Liver (tissue), 9 donors: ENCODE results near the gene SIX4. TPM values are rescaled to one million over a fixed set of nuclear protein-coding genes. Genes with fewer than 3 reads are reported as not detected.

ENCODE experiments used
- DNase-seq: peaks from one replicate; pipeline ENCODE4 v3.0.0-alpha.2; 2017; ENCODE audit warnings: low spot score
- H3K27ac ChIP-seq, 2 donors: one replicate each; pipeline ENCODE4 v1.7.0; 2013; ENCODE audit warnings: inconsistent platforms in 2 of 2, low read length in 2 of 2, control low read depth in 1 of 2, low read depth in 1 of 2, mild to moderate bottlenecking in 1 of 2
- H3K27me3 ChIP-seq, 4 donors: one replicate each; pipeline versions ENCODE4 v1.6.1 to v1.7.0; 2013; ENCODE audit warnings: low read length in 3 of 4, inconsistent platforms in 1 of 4, mild to moderate bottlenecking in 1 of 4, moderate library complexity in 1 of 4; ENCODE audit not compliant: control insufficient read depth in 4 of 4, insufficient read depth in 4 of 4
- H3K36me3 ChIP-seq, 4 donors: one replicate each; pipeline versions ENCODE4 v1.6.1 to v1.7.0; 2013; ENCODE audit warnings: low read length in 3 of 4, mild to moderate bottlenecking in 3 of 4, low read depth in 1 of 4, moderate library complexity in 1 of 4; ENCODE audit not compliant: control insufficient read depth in 4 of 4, insufficient read depth in 3 of 4
- H3K4me1 ChIP-seq, 4 donors: one replicate each; pipeline versions ENCODE4 v1.6.1 to v1.7.0; 2013; ENCODE audit warnings: low read length in 3 of 4, mild to moderate bottlenecking in 3 of 4, moderate library complexity in 1 of 4; ENCODE audit not compliant: control insufficient read depth in 4 of 4, insufficient read depth in 4 of 4
- H3K4me3 ChIP-seq, 3 donors: one replicate each; pipeline versions ENCODE4 v1.6.1 to v1.7.0; 2013; ENCODE audit warnings: low read length in 3 of 3, control low read depth in 1 of 3, low read depth in 1 of 3, mild to moderate bottlenecking in 1 of 3
- H3K9ac ChIP-seq, 2 donors: one replicate each; pipeline ENCODE4 v1.7.0; 2013; ENCODE audit warnings: low read length in 2 of 2, mild to moderate bottlenecking in 2 of 2, moderate library complexity in 2 of 2, control low read depth in 1 of 2, low read depth in 1 of 2
- H3K9me3 ChIP-seq, 4 donors: one replicate each; pipeline versions ENCODE4 v1.6.1 to v1.7.0; 2013; ENCODE audit warnings: low read length in 3 of 4; ENCODE audit not compliant: control insufficient read depth in 4 of 4
- EGR1 ChIP-seq, 2 donors: IDR thresholded peaks; 2 replicates each; pipeline ENCODE4 v1.6.1; 2016 to 2018; ENCODE audit warnings: antibody characterized with exemption in 2 of 2, low read depth in 2 of 2
- FOXA1 ChIP-seq: IDR thresholded peaks from 2 replicates; pipeline ENCODE4 v1.6.1; 2016; ENCODE audit warnings: antibody characterized with exemption
- FOXA2 ChIP-seq: IDR thresholded peaks from 2 replicates; pipeline ENCODE4 v1.6.1; 2016; ENCODE audit warnings: antibody characterized with exemption
- GABPA ChIP-seq, 2 donors: IDR thresholded peaks in 1 of 2; conservative IDR thresholded peaks in 1 of 2; 2 replicates each; pipeline ENCODE4 v1.6.1; 2016; ENCODE audit warnings: antibody characterized with exemption in 2 of 2, mild to moderate bottlenecking in 1 of 2, moderate library complexity in 1 of 2
- HNF4A ChIP-seq, 2 donors: conservative IDR thresholded peaks; 2 replicates each; pipeline ENCODE4 v1.6.1; 2016; ENCODE audit warnings: antibody characterized with exemption in 2 of 2, mild to moderate bottlenecking in 2 of 2
- HNF4G ChIP-seq: IDR thresholded peaks from 2 replicates; pipeline ENCODE4 v1.6.1; 2016; ENCODE audit warnings: antibody characterized with exemption
- JUND ChIP-seq, 2 donors: IDR thresholded peaks; 2 replicates each; pipeline ENCODE4 v1.6.1; 2016; ENCODE audit warnings: antibody characterized with exemption in 2 of 2
- NR2F2 ChIP-seq: IDR thresholded peaks from 2 replicates; pipeline ENCODE4 v1.6.1; 2016; ENCODE audit warnings: antibody characterized with exemption
- RAD21 ChIP-seq, 2 donors: IDR thresholded peaks; 2 replicates each; pipeline ENCODE4 v1.6.1; 2016; ENCODE audit warnings: antibody characterized with exemption in 2 of 2, mild to moderate bottlenecking in 2 of 2
- RXRA ChIP-seq, 2 donors: IDR thresholded peaks; 2 replicates each; pipeline ENCODE4 v1.6.1; 2017 to 2018; ENCODE audit warnings: antibody characterized with exemption in 2 of 2, mild to moderate bottlenecking in 1 of 2
- SP1 ChIP-seq: IDR thresholded peaks from 2 replicates; pipeline ENCODE4 v1.6.1; 2018; ENCODE audit warnings: antibody characterized with exemption, mild to moderate bottlenecking
- TAF1 ChIP-seq: conservative IDR thresholded peaks from 2 replicates; pipeline ENCODE4 v1.6.1; 2016; ENCODE audit warnings: antibody characterized with exemption, mild to moderate bottlenecking
- YY1 ChIP-seq: IDR thresholded peaks from 2 replicates; pipeline ENCODE4 v1.6.1; 2016; ENCODE audit warnings: antibody characterized with exemption, mild to moderate bottlenecking
- WGBS: extraction: QIAGEN DNeasy Blood & Tissue Kit; methylation state at CpG from one replicate; pipeline ENCODE4 v1.1.7; 2013; 5-methylcytosine and 5-hydroxymethylcytosine counted together
- polyA plus RNA-seq, 2 donors: library from polyadenylated mRNA; stranded (reverse) in 1 of 2; unstranded in 1 of 2; fragments of 200-250 nt in 1 of 2; fragments of >200 nt in 1 of 2; fragmentation: Nextera tagmentation in 1 of 2; extraction: Ambion mirVana in 1 of 2; gene quantifications; one replicate each; pipeline versions ENCODE4 v1.2.1 to v1.2.3, GENCODE V29; 2013 to 2015
- total RNA-seq, 2 donors: library from RNA; depleted of rRNA; stranded (reverse); fragments of >200 nt; gene quantifications; one replicate each; pipeline ENCODE4 v1.2.3, GENCODE V29; 2014
- TF ChIP-seq, protein P1 (sequence below): IDR thresholded peaks from 2 replicates; pipeline ENCODE4 v1.6.1; 2016; ENCODE audit warnings: antibody characterized with exemption
- TF ChIP-seq, protein P2 (sequence below): IDR thresholded peaks from 2 replicates; pipeline ENCODE4 v1.6.1; 2016; ENCODE audit warnings: antibody characterized with exemption
- TF ChIP-seq, protein P3 (sequence below): IDR thresholded peaks from 2 replicates; pipeline ENCODE4 v1.6.1; 2016; ENCODE audit warnings: antibody characterized with exemption, mild to moderate bottlenecking
- TF ChIP-seq, protein P4 (sequence below): IDR thresholded peaks from 2 replicates; pipeline ENCODE4 v1.6.1; 2016; ENCODE audit warnings: antibody characterized with exemption
- TF ChIP-seq, protein P5 (sequence below): fragments of 150-350 bp; IDR thresholded peaks from 2 replicates; pipeline ENCODE4 v1.5.1; 2017; ENCODE audit warnings: improper control_type of control experiment, low read depth, low read length; ENCODE audit not compliant: missing input control
- donor health status: healthy.
- donor health status: healthy.
- donor health status: healthy.
- donor health status: healthy.
- donor health status: healthy.

Gene SIX4
- total and polyA plus RNA-seq, 4 donors: 0.08 to 0.93 (median 0.13) TPM

DNA sequence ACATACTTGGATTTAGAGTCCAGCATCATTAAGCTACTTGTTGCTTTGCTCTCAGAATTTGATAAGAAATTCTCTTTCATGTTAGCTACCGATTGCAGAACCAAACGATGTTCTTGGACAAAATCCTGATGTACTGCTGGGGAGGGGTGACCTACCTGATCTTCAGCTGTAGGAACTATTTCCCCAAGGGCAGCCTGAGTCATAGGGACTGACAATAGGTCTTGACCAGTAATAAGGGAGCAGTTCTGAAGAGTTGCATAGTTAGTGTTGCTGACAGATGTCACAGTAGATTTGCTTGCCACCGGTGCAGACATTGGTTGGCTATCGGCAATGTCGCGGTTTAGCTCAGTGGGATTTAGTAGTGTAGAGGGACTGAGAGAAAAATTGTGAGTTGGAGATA is 10.6 kb downstream of the SIX4 start (continued):
- TF ChIP-seq, protein P1, sequence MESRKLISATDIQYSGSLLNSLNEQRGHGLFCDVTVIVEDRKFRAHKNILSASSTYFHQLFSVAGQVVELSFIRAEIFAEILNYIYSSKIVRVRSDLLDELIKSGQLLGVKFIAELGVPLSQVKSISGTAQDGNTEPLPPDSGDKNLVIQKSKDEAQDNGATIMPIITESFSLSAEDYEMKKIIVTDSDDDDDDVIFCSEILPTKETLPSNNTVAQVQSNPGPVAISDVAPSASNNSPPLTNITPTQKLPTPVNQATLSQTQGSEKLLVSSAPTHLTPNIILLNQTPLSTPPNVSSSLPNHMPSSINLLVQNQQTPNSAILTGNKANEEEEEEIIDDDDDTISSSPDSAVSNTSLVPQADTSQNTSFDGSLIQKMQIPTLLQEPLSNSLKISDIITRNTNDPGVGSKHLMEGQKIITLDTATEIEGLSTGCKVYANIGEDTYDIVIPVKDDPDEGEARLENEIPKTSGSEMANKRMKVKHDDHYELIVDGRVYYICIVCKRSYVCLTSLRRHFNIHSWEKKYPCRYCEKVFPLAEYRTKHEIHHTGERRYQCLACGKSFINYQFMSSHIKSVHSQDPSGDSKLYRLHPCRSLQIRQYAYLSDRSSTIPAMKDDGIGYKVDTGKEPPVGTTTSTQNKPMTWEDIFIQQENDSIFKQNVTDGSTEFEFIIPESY: no peak
- TF ChIP-seq, protein P2, sequence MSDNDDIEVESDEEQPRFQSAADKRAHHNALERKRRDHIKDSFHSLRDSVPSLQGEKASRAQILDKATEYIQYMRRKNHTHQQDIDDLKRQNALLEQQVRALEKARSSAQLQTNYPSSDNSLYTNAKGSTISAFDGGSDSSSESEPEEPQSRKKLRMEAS: no peak
- TF ChIP-seq FOXA2: no peak

DNA sequence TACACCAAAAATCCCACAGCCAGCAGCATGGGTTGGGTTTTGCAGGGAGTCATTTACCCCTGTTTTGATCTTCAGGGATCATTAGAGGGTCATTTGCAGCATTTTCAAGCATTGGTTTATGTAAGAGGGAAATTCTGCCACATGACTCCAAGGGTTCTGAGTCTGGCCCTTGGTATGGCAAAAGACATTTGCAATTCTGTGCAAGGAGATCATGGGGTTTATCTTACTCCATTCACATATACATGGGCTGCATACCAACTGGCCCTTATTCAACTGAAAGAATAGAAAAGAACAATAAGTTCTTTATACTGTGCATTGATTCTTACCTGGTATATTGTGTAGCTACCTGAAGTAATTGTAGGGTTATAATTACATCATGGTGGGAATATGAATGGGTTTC is 13.7 kb downstream of the SIX4 start:
- H3K27ac ChIP-seq: no peak overlapping the region
- H3K4me3 ChIP-seq: no peak overlapping the region
- H3K27me3 ChIP-seq: no peaks in the 10 kb centered on the region
- no peak overlapping the region for H3K9ac ChIP-seq
- H3K36me3 ChIP-seq: no peaks in the 10 kb centered on the region
- no peak for DNase-seq
- H3K9me3 ChIP-seq: no peaks in the 10 kb centered on the region
- H3K4me1 ChIP-seq: no peaks in the 10 kb centered on the region
- TF ChIP-seq TAF1 (no peak), NR2F2 (no peak)

DNA sequence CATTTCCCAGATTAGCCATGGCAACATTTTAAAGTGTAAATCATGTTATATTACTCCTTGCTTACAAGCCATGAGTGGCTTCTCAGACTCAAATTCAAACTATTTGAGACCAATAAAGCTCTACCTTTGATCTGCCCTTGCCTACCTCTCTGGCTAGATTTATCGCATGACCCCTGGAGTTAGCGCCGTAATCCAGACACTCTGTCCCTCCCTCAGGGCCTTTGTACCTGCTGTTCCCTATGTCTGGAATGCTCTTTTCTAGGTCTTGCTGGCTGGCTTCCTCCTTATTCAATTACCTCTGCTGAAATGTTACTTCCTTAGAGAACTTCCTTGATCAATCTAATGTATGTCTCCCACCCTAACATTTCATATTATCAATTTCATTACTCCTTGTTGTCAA is 16.3 kb downstream of the SIX4 start:
- H3K36me3 ChIP-seq: no peaks in the 10 kb centered on the region
- H3K27ac ChIP-seq: no peak overlapping the region
- TF ChIP-seq TAF1 (no peak), SP1 (no peak), HNF4A (conservative IDR thresholded peaks at IDR 0.05) (no peak), RXRA (IDR thresholded peaks at IDR 0.05) (no peak), HNF4G (no peak), JUND (IDR thresholded peaks at IDR 0.05) (no peak), YY1 (no peak), NR2F2 (no peak), GABPA (IDR thresholded peaks at IDR 0.05 in 1 of 2, conservative IDR thresholded peaks at IDR 0.05 in 1 of 2) (no peak), FOXA1 (no peak), RAD21 (IDR thresholded peaks at IDR 0.05) (no peak), EGR1 (IDR thresholded peaks at IDR 0.05; ENCODE audit: low read depth in 2 of 2) (no peak), FOXA2 (no peak)
- TF ChIP-seq, protein P1: no peak
- TF ChIP-seq, protein P3, sequence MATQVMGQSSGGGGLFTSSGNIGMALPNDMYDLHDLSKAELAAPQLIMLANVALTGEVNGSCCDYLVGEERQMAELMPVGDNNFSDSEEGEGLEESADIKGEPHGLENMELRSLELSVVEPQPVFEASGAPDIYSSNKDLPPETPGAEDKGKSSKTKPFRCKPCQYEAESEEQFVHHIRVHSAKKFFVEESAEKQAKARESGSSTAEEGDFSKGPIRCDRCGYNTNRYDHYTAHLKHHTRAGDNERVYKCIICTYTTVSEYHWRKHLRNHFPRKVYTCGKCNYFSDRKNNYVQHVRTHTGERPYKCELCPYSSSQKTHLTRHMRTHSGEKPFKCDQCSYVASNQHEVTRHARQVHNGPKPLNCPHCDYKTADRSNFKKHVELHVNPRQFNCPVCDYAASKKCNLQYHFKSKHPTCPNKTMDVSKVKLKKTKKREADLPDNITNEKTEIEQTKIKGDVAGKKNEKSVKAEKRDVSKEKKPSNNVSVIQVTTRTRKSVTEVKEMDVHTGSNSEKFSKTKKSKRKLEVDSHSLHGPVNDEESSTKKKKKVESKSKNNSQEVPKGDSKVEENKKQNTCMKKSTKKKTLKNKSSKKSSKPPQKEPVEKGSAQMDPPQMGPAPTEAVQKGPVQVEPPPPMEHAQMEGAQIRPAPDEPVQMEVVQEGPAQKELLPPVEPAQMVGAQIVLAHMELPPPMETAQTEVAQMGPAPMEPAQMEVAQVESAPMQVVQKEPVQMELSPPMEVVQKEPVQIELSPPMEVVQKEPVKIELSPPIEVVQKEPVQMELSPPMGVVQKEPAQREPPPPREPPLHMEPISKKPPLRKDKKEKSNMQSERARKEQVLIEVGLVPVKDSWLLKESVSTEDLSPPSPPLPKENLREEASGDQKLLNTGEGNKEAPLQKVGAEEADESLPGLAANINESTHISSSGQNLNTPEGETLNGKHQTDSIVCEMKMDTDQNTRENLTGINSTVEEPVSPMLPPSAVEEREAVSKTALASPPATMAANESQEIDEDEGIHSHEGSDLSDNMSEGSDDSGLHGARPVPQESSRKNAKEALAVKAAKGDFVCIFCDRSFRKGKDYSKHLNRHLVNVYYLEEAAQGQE: no peak
- TF ChIP-seq, protein P4, sequence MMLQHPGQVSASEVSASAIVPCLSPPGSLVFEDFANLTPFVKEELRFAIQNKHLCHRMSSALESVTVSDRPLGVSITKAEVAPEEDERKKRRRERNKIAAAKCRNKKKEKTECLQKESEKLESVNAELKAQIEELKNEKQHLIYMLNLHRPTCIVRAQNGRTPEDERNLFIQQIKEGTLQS: no peak
- TF ChIP-seq, protein P5, sequence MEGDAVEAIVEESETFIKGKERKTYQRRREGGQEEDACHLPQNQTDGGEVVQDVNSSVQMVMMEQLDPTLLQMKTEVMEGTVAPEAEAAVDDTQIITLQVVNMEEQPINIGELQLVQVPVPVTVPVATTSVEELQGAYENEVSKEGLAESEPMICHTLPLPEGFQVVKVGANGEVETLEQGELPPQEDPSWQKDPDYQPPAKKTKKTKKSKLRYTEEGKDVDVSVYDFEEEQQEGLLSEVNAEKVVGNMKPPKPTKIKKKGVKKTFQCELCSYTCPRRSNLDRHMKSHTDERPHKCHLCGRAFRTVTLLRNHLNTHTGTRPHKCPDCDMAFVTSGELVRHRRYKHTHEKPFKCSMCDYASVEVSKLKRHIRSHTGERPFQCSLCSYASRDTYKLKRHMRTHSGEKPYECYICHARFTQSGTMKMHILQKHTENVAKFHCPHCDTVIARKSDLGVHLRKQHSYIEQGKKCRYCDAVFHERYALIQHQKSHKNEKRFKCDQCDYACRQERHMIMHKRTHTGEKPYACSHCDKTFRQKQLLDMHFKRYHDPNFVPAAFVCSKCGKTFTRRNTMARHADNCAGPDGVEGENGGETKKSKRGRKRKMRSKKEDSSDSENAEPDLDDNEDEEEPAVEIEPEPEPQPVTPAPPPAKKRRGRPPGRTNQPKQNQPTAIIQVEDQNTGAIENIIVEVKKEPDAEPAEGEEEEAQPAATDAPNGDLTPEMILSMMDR: no peak
- TF ChIP-seq, protein P2: no peak
- 96% methylated on average over 3 of the region's 3 CpGs for WGBS
- H3K9me3 ChIP-seq: no peaks in the 10 kb centered on the region
- no peak overlapping the region for H3K4me3 ChIP-seq
- H3K9ac ChIP-seq: no peak overlapping the region
- no peak for DNase-seq
- H3K27me3 ChIP-seq: peaks cover 0 to 2% (median 0%) of the 10 kb centered on the region in 4 donors
- no peaks in the 10 kb centered on the region for H3K4me1 ChIP-seq
